Measurements from ENCODE around the gene LMNTD1. TPM values are rescaled to one million over a fixed set of nuclear protein-coding genes. Genes with fewer than 3 reads are reported as not detected.

Gene LMNTD1
- total and polyA plus RNA-seq, 3 donors from 2014 or later, result 10.8 to 22.9 (median 18.7) TPM

DNA sequence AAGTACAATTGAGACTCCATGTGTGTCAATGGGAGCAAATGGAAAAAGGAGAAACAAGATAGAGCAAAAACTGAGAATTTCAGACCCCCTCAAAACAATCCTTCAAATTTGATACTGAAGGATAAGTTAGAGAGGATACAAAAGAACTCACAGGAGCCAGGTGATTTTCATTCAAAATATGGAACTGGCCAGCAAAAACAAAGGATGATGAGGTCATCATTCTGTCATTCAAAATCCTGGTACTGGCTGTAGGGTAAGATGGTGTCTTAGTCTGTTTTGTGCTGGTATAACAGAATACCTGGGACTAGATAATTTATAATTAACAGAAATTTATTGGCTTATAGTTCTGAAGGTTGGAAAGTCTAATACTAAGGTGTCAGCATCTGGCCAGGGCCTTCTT is 80.6 kb downstream of the LMNTD1 start:
- no peak overlapping the region for H3K4me3 ChIP-seq
- H3K36me3 ChIP-seq (ENCODE audit: low read depth, missing control alignments), result no peaks in the 10 kb centered on the region
- intact Hi-C loops (cut with DNase I; ENCODE audit: low total_unique reads), result no loop called here
- DNase-seq, result no peak
- no peak overlapping the region for H3K27ac ChIP-seq
- H3K4me1 ChIP-seq, result no peaks in the 10 kb centered on the region
- H3K27me3 ChIP-seq, result no peaks in the 10 kb centered on the region
- TF ChIP-seq POLR2A (IDR thresholded peaks at IDR 0.05), result no peak
- TF ChIP-seq, protein P1, sequence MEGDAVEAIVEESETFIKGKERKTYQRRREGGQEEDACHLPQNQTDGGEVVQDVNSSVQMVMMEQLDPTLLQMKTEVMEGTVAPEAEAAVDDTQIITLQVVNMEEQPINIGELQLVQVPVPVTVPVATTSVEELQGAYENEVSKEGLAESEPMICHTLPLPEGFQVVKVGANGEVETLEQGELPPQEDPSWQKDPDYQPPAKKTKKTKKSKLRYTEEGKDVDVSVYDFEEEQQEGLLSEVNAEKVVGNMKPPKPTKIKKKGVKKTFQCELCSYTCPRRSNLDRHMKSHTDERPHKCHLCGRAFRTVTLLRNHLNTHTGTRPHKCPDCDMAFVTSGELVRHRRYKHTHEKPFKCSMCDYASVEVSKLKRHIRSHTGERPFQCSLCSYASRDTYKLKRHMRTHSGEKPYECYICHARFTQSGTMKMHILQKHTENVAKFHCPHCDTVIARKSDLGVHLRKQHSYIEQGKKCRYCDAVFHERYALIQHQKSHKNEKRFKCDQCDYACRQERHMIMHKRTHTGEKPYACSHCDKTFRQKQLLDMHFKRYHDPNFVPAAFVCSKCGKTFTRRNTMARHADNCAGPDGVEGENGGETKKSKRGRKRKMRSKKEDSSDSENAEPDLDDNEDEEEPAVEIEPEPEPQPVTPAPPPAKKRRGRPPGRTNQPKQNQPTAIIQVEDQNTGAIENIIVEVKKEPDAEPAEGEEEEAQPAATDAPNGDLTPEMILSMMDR (IDR thresholded peaks at IDR 0.05), result no peak
- no peaks in the 10 kb centered on the region for H3K9me3 ChIP-seq

DNA sequence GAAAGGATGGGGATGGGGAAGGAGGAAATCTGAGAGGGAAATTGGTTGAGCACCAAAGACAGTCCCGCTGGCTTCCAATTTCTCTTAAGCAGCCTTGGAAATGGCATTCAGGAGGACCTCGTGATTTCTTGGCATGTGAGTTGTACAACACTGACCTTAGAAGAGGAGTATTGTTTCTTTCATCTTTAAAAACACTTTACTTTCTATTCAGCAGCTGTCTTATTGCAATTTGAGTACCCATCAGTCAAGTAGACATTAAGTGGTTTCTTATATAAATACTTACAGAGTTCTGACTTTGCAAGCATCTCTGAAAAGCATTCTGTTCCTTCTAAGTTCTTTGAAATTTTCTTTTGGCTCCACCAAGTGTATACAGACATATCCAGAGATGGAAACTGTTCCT is 83.2 kb downstream of the LMNTD1 start:
- no peak for DNase-seq
- TF ChIP-seq POLR2A (IDR thresholded peaks at IDR 0.05), result no peak
- TF ChIP-seq, protein P1 (IDR thresholded peaks at IDR 0.05), result no peak
- Histone ChIP-seq H3K4me3 (no peak overlapping the region), H3K27ac (no peak overlapping the region), H3K36me3 (ENCODE audit: low read depth, missing control alignments) (no peaks in the 10 kb centered on the region), H3K27me3 (no peaks in the 10 kb centered on the region), H3K9me3 (no peaks in the 10 kb centered on the region), H3K4me1 (no peaks in the 10 kb centered on the region)
- WGBS, 2 donors, result 50 to 68% methylated on average over 2 of the region's 2 CpGs
- intact Hi-C loops (cut with DNase I; ENCODE audit: low total_unique reads), result no loop called here

DNA sequence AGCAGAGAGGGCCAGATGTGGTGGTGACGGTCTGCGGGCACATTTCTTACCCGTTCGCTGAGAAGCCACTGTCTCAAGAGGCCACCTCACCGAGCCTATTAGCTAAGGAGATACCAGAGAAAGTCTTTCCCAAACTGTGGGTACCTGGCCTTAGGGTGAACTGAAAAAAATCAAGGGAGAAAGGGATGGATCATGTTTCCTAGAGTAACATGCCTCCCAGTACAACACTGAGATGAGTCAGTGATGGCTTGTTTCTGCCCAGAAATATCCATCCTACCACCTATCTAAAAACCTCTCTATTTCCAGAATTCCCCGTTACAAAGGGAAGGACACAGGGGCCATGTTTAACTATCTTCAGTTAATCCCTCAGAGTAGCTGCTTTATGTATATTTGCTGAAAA is 83.7 kb downstream of the LMNTD1 start:
- H3K9me3 ChIP-seq, result no peaks in the 10 kb centered on the region
- H3K27me3 ChIP-seq, result no peaks in the 10 kb centered on the region
- 90 to 92% methylated on average over 6 of the region's 6 CpGs for WGBS, 2 donors
- DNase-seq, result no peak
- H3K4me3 ChIP-seq, result no peak overlapping the region
- TF ChIP-seq POLR2A (IDR thresholded peaks at IDR 0.05), result no peak
- TF ChIP-seq, protein P1 (IDR thresholded peaks at IDR 0.05), result no peak
- intact Hi-C loops (cut with DNase I; ENCODE audit: low total_unique reads), result no loop called here
- H3K4me1 ChIP-seq, result no peaks in the 10 kb centered on the region
- no peak overlapping the region for H3K27ac ChIP-seq
- H3K36me3 ChIP-seq (ENCODE audit: low read depth, missing control alignments), result no peaks in the 10 kb centered on the region

DNA sequence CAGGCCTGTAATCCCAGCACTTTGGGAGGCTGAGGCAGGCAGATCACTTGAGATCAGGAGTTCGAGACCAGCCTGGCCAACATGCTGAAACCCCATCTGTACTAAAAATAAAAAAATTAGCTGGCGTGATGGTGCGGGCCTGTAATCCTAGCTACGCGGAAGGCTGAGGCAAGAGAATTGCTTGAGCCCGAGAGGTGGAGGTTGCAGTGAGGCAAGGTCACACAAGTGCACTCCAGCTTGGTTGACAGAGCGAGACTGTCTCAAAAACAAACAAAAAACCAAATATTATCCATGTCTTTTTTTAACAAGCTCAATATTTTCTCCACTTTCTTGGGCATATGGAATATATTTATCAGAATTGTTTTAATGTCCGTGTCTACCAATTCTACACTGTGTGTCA is 89.6 kb downstream of the LMNTD1 start:
- Histone ChIP-seq H3K9me3 (no peaks in the 10 kb centered on the region), H3K27ac (no peak overlapping the region), H3K36me3 (ENCODE audit: low read depth, missing control alignments) (no peaks in the 10 kb centered on the region), H3K27me3 (no peaks in the 10 kb centered on the region), H3K4me1 (no peaks in the 10 kb centered on the region), H3K4me3 (no peak overlapping the region)
- DNase-seq, result no peak
- intact Hi-C loops (cut with DNase I; ENCODE audit: low total_unique reads), result no loop called here
- 95 to 96% methylated on average over 8 of the region's 8 CpGs for WGBS, 2 donors
- TF ChIP-seq POLR2A (IDR thresholded peaks at IDR 0.05), result no peak
- TF ChIP-seq, protein P1 (IDR thresholded peaks at IDR 0.05), result no peak

DNA sequence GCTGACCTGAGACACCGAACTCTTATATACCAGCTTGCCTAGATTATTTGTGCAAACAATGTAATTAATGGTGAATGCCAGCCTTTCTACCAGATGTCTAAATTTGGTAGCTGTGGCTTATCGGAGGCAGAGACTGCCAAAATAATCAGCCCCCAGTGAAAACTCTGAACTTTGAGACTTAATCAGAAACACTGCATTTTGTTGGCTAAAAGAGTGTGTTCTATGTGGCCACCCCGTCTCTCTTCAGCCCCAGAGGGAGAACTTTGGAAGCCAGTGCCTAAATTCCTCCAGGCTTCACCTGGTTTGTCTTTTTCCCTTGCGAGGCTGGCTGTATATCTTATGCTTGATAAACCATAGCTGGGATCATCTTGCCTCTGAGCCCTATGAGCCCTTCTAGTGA is 90.1 kb downstream of the LMNTD1 start:
- Histone ChIP-seq H3K27ac (no peak overlapping the region), H3K36me3 (ENCODE audit: low read depth, missing control alignments) (no peaks in the 10 kb centered on the region), H3K9me3 (no peaks in the 10 kb centered on the region), H3K27me3 (no peaks in the 10 kb centered on the region), H3K4me1 (no peaks in the 10 kb centered on the region), H3K4me3 (no peak overlapping the region)
- no peak for DNase-seq
- intact Hi-C loops (cut with DNase I; ENCODE audit: low total_unique reads), result no loop called here
- WGBS, 2 donors, result 75 to 76% methylated on average over 4 of the region's 4 CpGs
- TF ChIP-seq POLR2A (IDR thresholded peaks at IDR 0.05), result no peak
- TF ChIP-seq, protein P1 (IDR thresholded peaks at IDR 0.05), result no peak
